Smooth muscle cell (in vitro differentiated cells): ENCODE measurements around the gene PLXNC1. TPM values are rescaled to one million over a fixed set of nuclear protein-coding genes. Genes with fewer than 3 reads are reported as not detected.

Source experiments
- DNase-seq: peaks from one replicate; lab custom pipeline; 2025; ENCODE audit not compliant: unreplicated experiment; lab: John Stamatoyannopoulos, UW
- H2AFZ ChIP-seq: fragments of 200-600 bp; sonication (generic); 2 replicates; pipeline ENCODE4 v1.6.0; 2016; ENCODE audit warnings: antibody characterized with exemption, low read depth, mild to moderate bottlenecking
- H3F3A ChIP-seq: fragments of 200-600 bp; sonication (generic); 2 replicates; pipeline ENCODE4 v1.6.0; 2017; ENCODE audit warnings: antibody characterized with exemption, low read depth
- H3K27ac ChIP-seq: fragments of 200-600 bp; sonication (generic); 2 replicates; pipeline ENCODE4 v1.5.1; 2016; ENCODE audit warnings: low read depth, mild to moderate bottlenecking
- H3K27me3 ChIP-seq: fragments of 200-600 bp; sonication (generic); 2 replicates; pipeline ENCODE4 v1.6.1; 2016; ENCODE audit warnings: low read depth, mild to moderate bottlenecking
- H3K36me3 ChIP-seq: fragments of 200-600 bp; sonication (generic); 2 replicates; pipeline ENCODE4 v1.5.1; 2016; ENCODE audit warnings: low read depth
- H3K4me1 ChIP-seq: fragments of 200-600 bp; sonication (generic); 2 replicates; pipeline ENCODE4 v1.5.1; 2016; ENCODE audit warnings: low read depth
- H3K4me2 ChIP-seq: fragments of 200-600 bp; sonication (generic); 2 replicates; pipeline ENCODE4 v1.6.0; 2016; ENCODE audit warnings: mild to moderate bottlenecking
- H3K4me3 ChIP-seq: fragments of 200-600 bp; sonication (generic); 2 replicates; pipeline ENCODE4 v1.5.1; 2016; ENCODE audit warnings: mild to moderate bottlenecking
- H3K79me2 ChIP-seq: fragments of 200-600 bp; sonication (generic); 2 replicates; pipeline ENCODE4 v1.6.0; 2016; ENCODE audit warnings: low read depth, mild to moderate bottlenecking
- H3K9ac ChIP-seq: fragments of 200-600 bp; sonication (generic); 2 replicates; pipeline ENCODE4 v1.6.0; 2016; ENCODE audit warnings: low read depth
- H3K9me3 ChIP-seq: fragments of 200-600 bp; sonication (generic); replicated peaks from 2 replicates; pipeline ENCODE4 v1.5.1; 2016; ENCODE audit warnings: low read depth
- H4K20me1 ChIP-seq: fragments of 200-600 bp; sonication (generic); 2 replicates; pipeline ENCODE4 v1.6.0; 2016; ENCODE audit warnings: low read depth
- CTCF ChIP-seq: fragments of 200-600 bp; sonication (generic); IDR thresholded peaks from 2 replicates; pipeline ENCODE4 v1.5.1; 2017; ENCODE audit warnings: borderline replicate concordance, mild to moderate bottlenecking, antibody characterized with exemption; ENCODE audit not compliant: insufficient read depth, poor library complexity, severe bottlenecking
- whole genome bisulfite sequencing: methylation state at CpG from one replicate; pipeline ENCODE4 v1.1.7; 2016; ENCODE audit warnings: low lambda C conversion rate; 5-methylcytosine and 5-hydroxymethylcytosine counted together
- polyA plus RNA-seq: library from polyadenylated mRNA; unstranded; fragments of >200 nt; fragmentation: Nextera tagmentation; extraction: Ambion mirVana; gene quantifications from 2 replicates; pipeline ENCODE4 v1.2.1, GENCODE V29; 2016
- total RNA-seq: library from RNA; depleted of rRNA; stranded (reverse); fragments of >200 nt; gene quantifications from 2 replicates; pipeline ENCODE4 v1.2.3, GENCODE V29; 2014

The PLXNC1 gene
- total and polyA plus RNA-seq, 2 experiments from 2014 or later = 0.49 to 0.66 TPM

- no peaks in the 10 kb centered on the region for H3K9me3 ChIP-seq
- H3K27me3 ChIP-seq = peaks cover 35% of the 10 kb centered on the region
- peaks cover 22% of the 10 kb centered on the region for H3K4me1 ChIP-seq
- H3K9ac ChIP-seq = no peak overlapping the region
- no peaks in the 10 kb centered on the region for H3K36me3 ChIP-seq
- TF ChIP-seq CTCF = no peak
- H3K79me2 ChIP-seq = no peaks in the 10 kb centered on the region
- WGBS = 60% methylated on average over 40 of the region's 40 CpGs
- H3F3A ChIP-seq = no peaks in the 10 kb centered on the region
- H3K4me2 ChIP-seq = peak overlapping the region; percentile 9
- no peak overlapping the region for H3K27ac ChIP-seq
- H3K4me3 ChIP-seq = no peak overlapping the region
- no peak overlapping the region for H2AFZ ChIP-seq
- H4K20me1 ChIP-seq = no peaks in the 10 kb centered on the region
- DNase-seq = no peak
These were observed 38.2 kb downstream of the PLXNC1 start for GRCh38 chr12:94186278-94187241.

GRCh38 chr12:94187361-94187760 lies 39.0 kb downstream of the PLXNC1 start:
- DNase-seq = no peak
- Histone ChIP-seq H3K79me2 (no peaks in the 10 kb centered on the region), H3K36me3 (no peaks in the 10 kb centered on the region), H3K4me2 (peak overlapping the region; percentile 9), H3K27ac (no peak overlapping the region), H3K9me3 (no peaks in the 10 kb centered on the region), H4K20me1 (no peaks in the 10 kb centered on the region), H3K4me3 (no peak overlapping the region), H3K9ac (no peak overlapping the region), H3K27me3 (peaks cover 35% of the 10 kb centered on the region), H3F3A (no peaks in the 10 kb centered on the region), H3K4me1 (peaks cover 22% of the 10 kb centered on the region), H2AFZ (no peak overlapping the region)
- TF ChIP-seq CTCF = no peak
- WGBS = 85% methylated on average over 12 of the region's 12 CpGs

GRCh38 chr12:94190623-94191022 lies 42.2 kb downstream of the PLXNC1 start:
- no peak overlapping the region for H3K4me3 ChIP-seq
- H3K4me2 ChIP-seq = no peak overlapping the region
- no peak for TF ChIP-seq CTCF
- DNase-seq = no peak
- peaks cover 9% of the 10 kb centered on the region for H3K4me1 ChIP-seq
- H3K79me2 ChIP-seq = no peaks in the 10 kb centered on the region
- H2AFZ ChIP-seq = no peak overlapping the region
- peaks cover 24% of the 10 kb centered on the region for H3K27me3 ChIP-seq
- no peaks in the 10 kb centered on the region for H3F3A ChIP-seq
- H3K36me3 ChIP-seq = no peaks in the 10 kb centered on the region
- no peak overlapping the region for H3K9ac ChIP-seq
- 43% methylated on average over 2 of the region's 2 CpGs for WGBS
- no peaks in the 10 kb centered on the region for H3K9me3 ChIP-seq
- H4K20me1 ChIP-seq = no peaks in the 10 kb centered on the region
- no peak overlapping the region for H3K27ac ChIP-seq
